NCI-H2029 treated with DMSO at 0.1 percent for 48 hours (cell line): ENCODE data around the gene TMEM218.

ENCODE experiments used
- DNase-seq: peaks from one replicate; lab custom pipeline; 2025; lab: John Stamatoyannopoulos, UW

TMEM218 gene

DNA sequence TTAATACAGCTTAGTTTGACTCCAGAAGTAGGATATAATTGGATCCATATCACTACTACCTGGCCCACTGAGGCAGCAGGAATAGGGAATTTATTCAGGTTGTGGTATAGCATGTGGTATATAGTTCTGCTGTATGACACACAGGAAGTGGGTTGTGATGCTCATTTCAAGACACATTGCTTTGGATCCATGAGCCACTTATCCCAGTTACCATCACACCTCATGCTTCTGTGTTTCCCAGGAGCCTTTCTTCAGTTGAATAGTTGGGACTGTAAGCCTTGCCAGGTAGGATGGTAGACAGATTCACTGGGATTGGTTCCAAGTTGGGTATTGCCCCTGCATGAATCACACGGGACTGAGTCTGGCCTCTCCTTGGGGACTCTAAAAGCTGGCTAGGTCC, 58.3 kb downstream of the TMEM218 start:
- DNase-seq: no peak

DNA sequence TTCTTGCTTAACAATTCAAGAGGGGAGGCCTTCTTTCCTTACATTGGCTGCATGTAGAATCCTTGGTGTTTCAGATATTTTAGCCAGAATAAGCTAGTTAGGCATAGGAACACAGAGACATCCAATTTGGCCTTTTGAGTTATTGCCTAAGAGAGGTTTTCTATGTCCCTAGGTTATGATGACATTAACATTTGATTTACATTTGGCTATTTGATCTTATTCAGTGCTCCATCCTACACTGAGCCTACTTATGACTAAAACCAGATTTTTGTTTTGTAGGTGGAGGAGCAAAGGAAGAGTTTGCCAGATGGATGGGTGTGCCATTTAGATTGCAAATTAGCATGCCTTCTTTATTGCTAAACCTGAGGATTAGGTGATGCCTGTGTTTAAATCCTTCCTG, 59.4 kb downstream of the TMEM218 start:
- no peak for DNase-seq

DNA sequence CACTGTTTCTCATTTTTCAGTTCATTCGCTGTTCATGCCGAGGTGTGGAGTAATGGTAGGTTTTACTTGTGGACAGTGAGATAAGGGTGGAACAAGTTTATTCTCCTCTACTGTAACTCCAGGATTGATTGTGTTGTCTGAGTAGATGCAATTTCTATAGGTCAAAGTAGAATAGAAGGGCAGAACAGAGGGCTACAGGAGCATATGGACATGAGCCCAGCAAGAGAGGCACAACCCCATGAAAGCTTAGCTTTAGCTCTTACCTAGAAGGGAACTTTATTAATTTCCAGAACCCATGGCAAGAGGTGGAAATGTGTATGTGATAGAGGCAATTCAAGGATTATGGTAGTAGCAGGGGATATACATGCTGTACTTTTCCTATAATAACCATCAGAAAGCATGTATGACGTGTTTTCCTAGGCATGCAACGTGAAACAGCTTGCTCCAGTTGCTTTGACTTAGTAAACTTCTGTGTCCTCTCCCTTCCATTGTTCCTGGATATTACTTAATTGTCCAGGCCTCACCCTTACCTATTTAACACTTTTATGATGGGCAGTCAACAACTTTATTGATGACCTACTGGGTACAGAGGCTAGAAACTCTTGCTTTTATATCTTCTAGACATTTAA, 62.1 kb downstream of the TMEM218 start:
- no peak for DNase-seq
